ENCODE data around the gene TMEM88.

TMEM88 gene

DNA sequence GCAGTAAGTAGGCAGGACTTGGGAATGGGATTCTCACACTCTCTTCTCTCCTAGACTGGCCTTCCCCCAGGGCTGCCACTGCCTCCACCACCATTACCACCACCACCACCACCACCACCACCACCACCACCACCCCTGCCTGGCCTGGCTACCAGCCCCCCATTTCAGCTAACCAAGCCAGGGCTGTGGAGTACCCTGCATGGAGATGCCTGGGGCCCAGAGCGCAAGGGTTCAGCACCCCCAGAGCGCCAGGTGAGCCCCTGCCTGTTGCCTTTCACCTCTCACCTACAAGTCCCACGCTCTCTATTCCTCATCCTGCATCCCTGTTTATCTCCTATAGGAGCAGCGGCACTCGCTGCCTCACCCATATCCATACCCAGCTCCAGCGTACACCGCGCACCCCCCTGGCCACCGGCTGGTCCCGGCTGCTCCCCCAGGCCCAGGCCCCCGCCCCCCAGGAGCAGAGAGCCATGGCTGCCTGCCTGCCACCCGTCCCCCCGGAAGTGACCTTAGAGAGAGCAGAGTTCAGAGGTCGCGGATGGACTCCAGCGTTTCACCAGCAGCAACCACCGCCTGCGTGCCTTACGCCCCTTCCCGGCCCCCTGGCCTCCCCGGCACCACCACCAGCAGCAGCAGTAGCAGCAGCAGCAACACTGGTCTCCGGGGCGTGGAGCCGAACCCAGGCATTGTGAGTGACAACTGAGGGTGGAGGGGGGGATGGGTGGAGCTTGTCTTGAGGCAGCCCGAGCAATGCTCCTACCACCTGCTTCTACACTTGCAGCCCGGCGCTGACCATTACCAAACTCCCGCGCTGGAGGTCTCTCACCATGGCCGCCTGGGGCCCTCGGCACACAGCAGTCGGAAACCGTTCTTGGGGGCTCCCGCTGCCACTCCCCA is 7.9 kb upstream of the TMEM88 start:
- H3K4me1 ChIP-seq (ENCODE audit: control insufficient read depth in 1 of 2, insufficient read depth in 1 of 2, low read depth in 1 of 2, low read length in 1 of 2) = peaks cover 46 to 62% of the 10 kb centered on the region in 2 experiments
- TF ChIP-seq, protein P1, sequence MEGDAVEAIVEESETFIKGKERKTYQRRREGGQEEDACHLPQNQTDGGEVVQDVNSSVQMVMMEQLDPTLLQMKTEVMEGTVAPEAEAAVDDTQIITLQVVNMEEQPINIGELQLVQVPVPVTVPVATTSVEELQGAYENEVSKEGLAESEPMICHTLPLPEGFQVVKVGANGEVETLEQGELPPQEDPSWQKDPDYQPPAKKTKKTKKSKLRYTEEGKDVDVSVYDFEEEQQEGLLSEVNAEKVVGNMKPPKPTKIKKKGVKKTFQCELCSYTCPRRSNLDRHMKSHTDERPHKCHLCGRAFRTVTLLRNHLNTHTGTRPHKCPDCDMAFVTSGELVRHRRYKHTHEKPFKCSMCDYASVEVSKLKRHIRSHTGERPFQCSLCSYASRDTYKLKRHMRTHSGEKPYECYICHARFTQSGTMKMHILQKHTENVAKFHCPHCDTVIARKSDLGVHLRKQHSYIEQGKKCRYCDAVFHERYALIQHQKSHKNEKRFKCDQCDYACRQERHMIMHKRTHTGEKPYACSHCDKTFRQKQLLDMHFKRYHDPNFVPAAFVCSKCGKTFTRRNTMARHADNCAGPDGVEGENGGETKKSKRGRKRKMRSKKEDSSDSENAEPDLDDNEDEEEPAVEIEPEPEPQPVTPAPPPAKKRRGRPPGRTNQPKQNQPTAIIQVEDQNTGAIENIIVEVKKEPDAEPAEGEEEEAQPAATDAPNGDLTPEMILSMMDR (IDR thresholded peaks at IDR 0.05) = no peak
- peaks cover 92% of the 10 kb centered on the region for H3K36me3 ChIP-seq
- H3K9me3 ChIP-seq = peaks cover 11% of the 10 kb centered on the region
- no peak overlapping the region for H3K4me3 ChIP-seq (ENCODE audit: low read depth in 1 of 2, low read length in 1 of 2)
- H3K27me3 ChIP-seq = no peaks in the 10 kb centered on the region
- peak overlapping the region; percentile 97 for H3K27ac ChIP-seq

DNA sequence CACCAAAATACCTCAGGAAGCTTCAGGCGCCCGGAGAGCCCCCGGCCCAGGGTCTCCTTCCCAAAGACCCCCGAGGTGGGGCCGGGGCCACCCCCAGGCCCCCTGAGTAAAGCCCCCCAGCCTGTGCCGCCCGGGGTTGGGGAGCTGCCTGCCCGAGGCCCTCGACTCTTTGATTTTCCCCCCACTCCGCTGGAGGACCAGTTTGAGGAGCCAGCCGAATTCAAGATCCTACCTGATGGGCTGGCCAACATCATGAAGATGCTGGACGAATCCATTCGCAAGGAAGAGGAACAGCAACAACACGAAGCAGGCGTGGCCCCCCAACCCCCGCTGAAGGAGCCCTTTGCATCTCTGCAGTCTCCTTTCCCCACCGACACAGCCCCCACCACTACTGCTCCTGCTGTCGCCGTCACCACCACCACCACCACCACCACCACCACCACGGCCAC is 6.7 kb upstream of the TMEM88 start:
- Histone ChIP-seq H3K27me3 (no peaks in the 10 kb centered on the region), H3K9me3 (peaks cover 11% of the 10 kb centered on the region), H3K4me3 (ENCODE audit: low read depth in 1 of 2, low read length in 1 of 2) (no peak overlapping the region), H3K4me1 (ENCODE audit: control insufficient read depth in 1 of 2, insufficient read depth in 1 of 2, low read depth in 1 of 2, low read length in 1 of 2) (peaks cover 55 to 73% of the 10 kb centered on the region in 2 experiments), H3K36me3 (peaks cover 99% of the 10 kb centered on the region), H3K27ac (peak overlapping the region; percentile 98)
- TF ChIP-seq, protein P1 (IDR thresholded peaks at IDR 0.05) = no peak

DNA sequence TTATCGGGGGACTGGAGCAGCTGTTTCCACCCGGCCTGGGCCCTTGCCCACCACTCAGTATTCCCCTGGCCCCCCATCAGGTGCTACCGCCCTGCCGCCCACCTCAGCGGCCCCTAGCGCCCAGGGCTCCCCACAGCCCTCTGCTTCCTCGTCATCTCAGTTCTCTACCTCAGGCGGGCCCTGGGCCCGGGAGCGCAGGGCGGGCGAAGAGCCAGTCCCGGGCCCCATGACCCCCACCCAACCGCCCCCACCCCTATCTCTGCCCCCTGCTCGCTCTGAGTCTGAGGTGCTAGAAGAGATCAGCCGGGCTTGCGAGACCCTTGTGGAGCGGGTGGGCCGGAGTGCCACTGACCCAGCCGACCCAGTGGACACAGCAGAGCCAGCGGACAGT is 6.1 kb upstream of the TMEM88 start:
- H3K36me3 ChIP-seq = peaks cover 100% of the 10 kb centered on the region

GRCh38 chr17:7849130-7849750 is 5.6 kb upstream of the TMEM88 start:
- Histone ChIP-seq H3K36me3 (peaks cover 100% of the 10 kb centered on the region), H3K4me1 (ENCODE audit: control insufficient read depth in 1 of 2, insufficient read depth in 1 of 2, low read depth in 1 of 2, low read length in 1 of 2) (peaks cover 53 to 72% of the 10 kb centered on the region in 2 experiments), H3K4me3 (ENCODE audit: low read depth in 1 of 2, low read length in 1 of 2) (peak overlapping the region in 1 of 2 experiments; percentile 7), H3K9me3 (peaks cover 16% of the 10 kb centered on the region), H3K27ac (peak overlapping the region; percentile 98), H3K27me3 (no peaks in the 10 kb centered on the region)
- TF ChIP-seq, protein P1 (IDR thresholded peaks at IDR 0.05) = no peak

More for the DNA sequence above, 6.1 kb upstream of the TMEM88 start:
- Histone ChIP-seq H3K4me1 (ENCODE audit: control insufficient read depth in 1 of 2, insufficient read depth in 1 of 2, low read depth in 1 of 2, low read length in 1 of 2) (peaks cover 55 to 75% of the 10 kb centered on the region in 2 experiments), H3K4me3 (ENCODE audit: low read depth in 1 of 2, low read length in 1 of 2) (no peak overlapping the region), H3K27me3 (no peaks in the 10 kb centered on the region), H3K9me3 (peaks cover 12% of the 10 kb centered on the region), H3K27ac (peak overlapping the region; percentile 98)
- TF ChIP-seq, protein P1 (IDR thresholded peaks at IDR 0.05) = no peak

DNA sequence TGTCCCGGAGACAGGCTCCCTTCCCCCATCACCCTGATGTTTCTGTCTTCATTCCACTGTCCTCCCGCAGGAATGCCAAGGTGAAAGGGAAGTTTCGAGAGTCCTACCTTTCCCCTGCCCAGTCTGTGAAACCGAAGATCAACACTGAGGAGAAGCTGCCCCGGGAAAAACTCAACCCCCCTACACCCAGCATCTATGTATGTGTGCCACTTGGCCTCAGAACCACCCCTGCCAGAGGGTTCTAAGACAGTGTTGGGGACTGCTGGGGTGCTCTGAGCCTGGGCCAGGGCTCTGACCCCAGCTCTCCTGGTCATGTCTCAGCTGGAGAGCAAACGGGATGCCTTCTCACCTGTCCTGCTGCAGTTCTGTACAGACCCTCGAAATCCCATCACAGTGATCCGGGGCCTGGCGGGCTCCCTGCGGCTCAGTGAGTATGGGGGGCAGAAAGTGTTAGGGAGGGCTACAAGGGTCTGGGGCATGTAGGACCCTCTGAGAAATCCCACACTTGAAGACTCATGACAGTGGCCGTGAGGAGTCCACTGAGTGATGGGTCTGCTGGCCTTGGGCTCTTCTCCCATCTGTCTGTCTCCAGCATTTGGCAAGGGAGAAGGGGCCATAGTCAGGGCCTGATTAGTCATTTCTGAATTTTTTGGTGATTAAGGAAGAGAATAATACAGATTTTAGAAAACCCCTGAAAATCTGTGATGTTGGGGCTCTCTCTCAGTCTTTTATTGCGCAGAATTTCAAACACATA is 4.9 kb upstream of the TMEM88 start:
- TF ChIP-seq, protein P1 (IDR thresholded peaks at IDR 0.05) = no peak
- Histone ChIP-seq H3K36me3 (peaks cover 100% of the 10 kb centered on the region), H3K4me1 (ENCODE audit: control insufficient read depth in 1 of 2, insufficient read depth in 1 of 2, low read depth in 1 of 2, low read length in 1 of 2) (peaks cover 48 to 71% of the 10 kb centered on the region in 2 experiments), H3K9me3 (peaks cover 16% of the 10 kb centered on the region), H3K4me3 (ENCODE audit: low read depth in 1 of 2, low read length in 1 of 2) (peak overlapping the region in 1 of 2 experiments; percentile 7), H3K27me3 (no peaks in the 10 kb centered on the region), H3K27ac (peak overlapping the region; percentile 98)
